Ramos (cell line): ENCODE data around the gene ADCY1.
"Not testable (repeated sequence)": the region's sequence is repeated elsewhere in the genome, so short reads cannot be mapped to it uniquely, and the experiment has no call there.

ENCODE experiments used
- in situ Hi-C: fragments of 300-500 bp; cut with MboI; formaldehyde crosslinking; loops from one replicate; pipeline ENCODE4 v1.14.3; 2022; ENCODE audit warnings: low sequenced_read_pairs; ENCODE audit not compliant: unreplicated experiment

The ADCY1 gene

GRCh38 chr7:45720989-45721388 is 146.8 kb downstream of the ADCY1 start:
- in situ Hi-C loops = no loop called here

GRCh38 chr7:45721686-45722598 is 147.8 kb downstream of the ADCY1 start:
- in situ Hi-C loops = no loop called here

GRCh38 chr7:45725231-45725630 is 151.1 kb downstream of the ADCY1 start:
- in situ Hi-C loops = not testable (repeated sequence)

GRCh38 chr7:45726883-45727282 is 152.7 kb downstream of the ADCY1 start:
- in situ Hi-C loops = no loop called here

- in situ Hi-C loops = not testable (repeated sequence)
Observed at GRCh38 chr7:45731692-45732443, 157.7 kb downstream of the ADCY1 start.

GRCh38 chr7:45738920-45739319 is 164.8 kb downstream of the ADCY1 start:
- in situ Hi-C loops = not testable (repeated sequence)

GRCh38 chr7:45740573-45740972 is 166.4 kb downstream of the ADCY1 start:
- in situ Hi-C loops = not testable (repeated sequence)

GRCh38 chr7:45748976-45749375 is 174.8 kb downstream of the ADCY1 start:
- in situ Hi-C loops = not testable (repeated sequence)

- in situ Hi-C loops = not testable (repeated sequence)
Observed at GRCh38 chr7:45751352-45751751, 177.2 kb downstream of the ADCY1 start.

- in situ Hi-C loops = not testable (repeated sequence)
Observed at GRCh38 chr7:45756333-45756732, 182.2 kb downstream of the ADCY1 start.

GRCh38 chr7:45756757-45757156 is 182.6 kb downstream of the ADCY1 start:
- in situ Hi-C loops = not testable (repeated sequence)

- in situ Hi-C loops = not testable (repeated sequence)
Observed at GRCh38 chr7:45759464-45759863, 185.3 kb downstream of the ADCY1 start.

GRCh38 chr7:45761545-45762205 is 187.5 kb downstream of the ADCY1 start:
- in situ Hi-C loops = not testable (repeated sequence)

- in situ Hi-C loops = not testable (repeated sequence)
Observed at GRCh38 chr7:45762225-45762994, 188.2 kb downstream of the ADCY1 start.

- in situ Hi-C loops = not testable (repeated sequence)
Observed at GRCh38 chr7:45768516-45769394, 194.6 kb downstream of the ADCY1 start.

- in situ Hi-C loops = not testable (repeated sequence)
Observed at GRCh38 chr7:45769626-45770025, 195.5 kb downstream of the ADCY1 start.
